Peyer's patch (tissue), 4 donors: Measurements from ENCODE around the gene CAP2.

Experiments used
- CTCF ChIP-seq, 6 experiments: fragments of 450-650 bp in 4 of 6; fragments of 200-600 bp in 2 of 6; sonication (generic) in 1 of 6; IDR thresholded peaks; one replicate each; pipeline ENCODE4 v1.5.1; 2017 to 2019; ENCODE audit warnings: antibody characterized with exemption in 6 of 6, mild to moderate bottlenecking in 3 of 6, moderate library complexity in 1 of 6
- POLR2A ChIP-seq, 2 donors: fragments of 450-650 bp; IDR thresholded peaks; one replicate each; pipeline ENCODE4 v1.5.1; 2017; ENCODE audit warnings: antibody characterized with exemption in 2 of 2, mild to moderate bottlenecking in 2 of 2, moderate library complexity in 2 of 2

- TF ChIP-seq CTCF (IDR thresholded peaks at IDR 0.05) (no peak), POLR2A (IDR thresholded peaks at IDR 0.05) (no peak)
These were observed 5.0 kb upstream of the CAP2 start for GRCh38 chr6:17388365-17388764.
